Suprapubic skin (tissue), 4 donors: ENCODE results near the gene HMGN4.

Experiments
- EP300 ChIP-seq: sonication (generic); formaldehyde crosslinking; IDR thresholded peaks from one replicate; pipeline ENCODE4 v1.6.1; 2017; ENCODE audit warnings: antibody characterized with exemption
- POLR2A ChIP-seq, 2 donors: fragments of 450-650 bp; IDR thresholded peaks; one replicate each; pipeline ENCODE4 v1.6.1; 2017; ENCODE audit warnings: antibody characterized with exemption in 2 of 2, mild to moderate bottlenecking in 2 of 2, moderate library complexity in 2 of 2
- POLR2AphosphoS5 ChIP-seq, 3 donors: sonication (generic); formaldehyde crosslinking; IDR thresholded peaks; one replicate each; pipeline ENCODE4 v1.6.1; 2017; ENCODE audit warnings: antibody characterized with exemption in 3 of 3
- TF ChIP-seq, protein P1 (sequence below), 2 donors: fragments of 200-600 bp in 1 of 2; fragments of 450-650 bp in 1 of 2; sonication (generic) in 1 of 2; IDR thresholded peaks; one replicate each; pipeline ENCODE4 v1.5.1; 2016 to 2019; ENCODE audit warnings: antibody characterized with exemption in 2 of 2, mild to moderate bottlenecking in 1 of 2, moderate library complexity in 1 of 2

DNA sequence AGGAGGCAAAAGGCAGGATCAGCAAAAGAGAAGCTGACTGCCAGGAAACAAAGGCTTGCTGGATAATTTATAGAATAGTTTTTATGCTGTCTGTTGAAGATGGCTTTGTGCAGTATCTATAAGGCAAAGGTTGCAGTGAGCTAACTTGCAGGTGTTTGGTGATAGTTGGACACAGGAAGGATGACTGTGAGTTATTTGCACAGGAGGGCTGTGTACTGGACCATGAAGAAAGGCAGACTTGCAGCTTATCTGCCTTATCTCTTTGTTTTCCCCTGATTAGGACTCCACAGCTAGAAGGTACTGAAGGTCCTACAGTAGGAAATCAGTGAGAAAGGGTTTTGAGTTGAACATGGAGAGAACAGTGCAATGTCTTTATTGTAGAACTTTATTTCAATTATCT lies 36.0 kb upstream of the HMGN4 start:
- TF ChIP-seq POLR2A (IDR thresholded peaks at IDR 0.05), result no peak
- TF ChIP-seq, protein P1, sequence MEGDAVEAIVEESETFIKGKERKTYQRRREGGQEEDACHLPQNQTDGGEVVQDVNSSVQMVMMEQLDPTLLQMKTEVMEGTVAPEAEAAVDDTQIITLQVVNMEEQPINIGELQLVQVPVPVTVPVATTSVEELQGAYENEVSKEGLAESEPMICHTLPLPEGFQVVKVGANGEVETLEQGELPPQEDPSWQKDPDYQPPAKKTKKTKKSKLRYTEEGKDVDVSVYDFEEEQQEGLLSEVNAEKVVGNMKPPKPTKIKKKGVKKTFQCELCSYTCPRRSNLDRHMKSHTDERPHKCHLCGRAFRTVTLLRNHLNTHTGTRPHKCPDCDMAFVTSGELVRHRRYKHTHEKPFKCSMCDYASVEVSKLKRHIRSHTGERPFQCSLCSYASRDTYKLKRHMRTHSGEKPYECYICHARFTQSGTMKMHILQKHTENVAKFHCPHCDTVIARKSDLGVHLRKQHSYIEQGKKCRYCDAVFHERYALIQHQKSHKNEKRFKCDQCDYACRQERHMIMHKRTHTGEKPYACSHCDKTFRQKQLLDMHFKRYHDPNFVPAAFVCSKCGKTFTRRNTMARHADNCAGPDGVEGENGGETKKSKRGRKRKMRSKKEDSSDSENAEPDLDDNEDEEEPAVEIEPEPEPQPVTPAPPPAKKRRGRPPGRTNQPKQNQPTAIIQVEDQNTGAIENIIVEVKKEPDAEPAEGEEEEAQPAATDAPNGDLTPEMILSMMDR (IDR thresholded peaks at IDR 0.05), result no peak
- no peak for TF ChIP-seq POLR2AphosphoS5 (IDR thresholded peaks at IDR 0.05)
- no peak for TF ChIP-seq EP300
